Measurements from ENCODE around the gene CLCN6.

The CLCN6 gene, protein sequence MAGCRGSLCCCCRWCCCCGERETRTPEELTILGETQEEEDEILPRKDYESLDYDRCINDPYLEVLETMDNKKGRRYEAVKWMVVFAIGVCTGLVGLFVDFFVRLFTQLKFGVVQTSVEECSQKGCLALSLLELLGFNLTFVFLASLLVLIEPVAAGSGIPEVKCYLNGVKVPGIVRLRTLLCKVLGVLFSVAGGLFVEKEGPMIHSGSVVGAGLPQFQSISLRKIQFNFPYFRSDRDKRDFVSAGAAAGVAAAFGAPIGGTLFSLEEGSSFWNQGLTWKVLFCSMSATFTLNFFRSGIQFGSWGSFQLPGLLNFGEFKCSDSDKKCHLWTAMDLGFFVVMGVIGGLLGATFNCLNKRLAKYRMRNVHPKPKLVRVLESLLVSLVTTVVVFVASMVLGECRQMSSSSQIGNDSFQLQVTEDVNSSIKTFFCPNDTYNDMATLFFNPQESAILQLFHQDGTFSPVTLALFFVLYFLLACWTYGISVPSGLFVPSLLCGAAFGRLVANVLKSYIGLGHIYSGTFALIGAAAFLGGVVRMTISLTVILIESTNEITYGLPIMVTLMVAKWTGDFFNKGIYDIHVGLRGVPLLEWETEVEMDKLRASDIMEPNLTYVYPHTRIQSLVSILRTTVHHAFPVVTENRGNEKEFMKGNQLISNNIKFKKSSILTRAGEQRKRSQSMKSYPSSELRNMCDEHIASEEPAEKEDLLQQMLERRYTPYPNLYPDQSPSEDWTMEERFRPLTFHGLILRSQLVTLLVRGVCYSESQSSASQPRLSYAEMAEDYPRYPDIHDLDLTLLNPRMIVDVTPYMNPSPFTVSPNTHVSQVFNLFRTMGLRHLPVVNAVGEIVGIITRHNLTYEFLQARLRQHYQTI

GRCh38 chr1:11805422-11806306, at the start of gene CLCN6, which contains the start of gene MTHFR:
Gene CLCN6, plus strand, starts transcription at chr1:11806191. Its CDS starts 72 bp downstream, at chr1:11806263.
Gene MTHFR, minus strand, starts transcription at chr1:11805964. Its CDS starts 2,848 bp downstream, at chr1:11803116.
- DNase-seq (ENCODE audit: low spot score), result peak; percentile 98

DNA sequence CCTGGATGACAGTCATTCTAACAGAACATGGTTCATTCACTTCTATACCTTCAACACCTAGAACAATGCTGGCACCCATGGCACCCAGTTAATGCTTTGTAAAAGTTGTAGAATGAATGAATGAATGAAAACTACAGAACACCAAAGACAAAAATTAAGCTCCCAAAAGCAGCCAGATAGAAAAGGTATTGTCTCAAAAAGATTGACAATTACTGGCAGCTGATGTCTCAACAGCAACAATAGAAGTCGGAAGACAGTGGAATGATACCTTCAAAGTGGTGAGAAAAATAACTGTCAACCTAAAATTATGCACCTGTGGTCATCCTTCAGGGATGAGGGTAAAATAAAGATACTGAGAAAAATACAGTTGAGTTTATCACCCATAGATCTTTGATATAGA, 48.9 kb upstream of the CLCN6 start:
- DNase-seq (ENCODE audit: low spot score), result no peak

GRCh38 chr1:11759791-11760190, 46.2 kb upstream of the CLCN6 start:
- no peak for DNase-seq (ENCODE audit: low spot score)

GRCh38 chr1:11761285-11761684, 44.7 kb upstream of the CLCN6 start:
- no peak for DNase-seq (ENCODE audit: low spot score)

DNA sequence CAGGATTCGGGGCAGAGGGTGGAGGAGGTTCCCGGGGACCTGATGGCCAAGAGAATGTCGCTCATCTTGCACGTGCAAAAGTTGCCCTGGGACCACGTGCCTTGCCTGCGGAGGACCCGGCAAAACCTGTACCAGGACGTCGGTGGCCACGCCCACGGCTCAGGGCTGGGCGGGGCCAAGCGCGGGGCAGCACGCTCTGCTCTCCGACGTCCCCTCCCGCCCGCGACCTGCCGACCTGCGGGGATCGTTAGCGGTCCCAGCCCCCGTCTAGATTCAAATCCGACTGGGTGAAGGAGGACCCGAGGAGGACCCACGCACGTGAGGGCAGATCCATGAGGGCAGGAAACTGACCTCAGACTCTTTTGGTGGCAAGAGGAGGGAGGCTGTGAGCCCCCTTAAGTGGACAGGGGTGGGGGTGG, 44.0 kb upstream of the CLCN6 start, which contains the start of gene C1orf167:
TSS of gene C1orf167 (plus strand) at position 206 of the 419 bp plus-strand sequence. CDS start 2,208 bp downstream, outside the sequence.
- no peak for DNase-seq (ENCODE audit: low spot score)

- no peak for DNase-seq (ENCODE audit: low spot score)
These were observed 41.9 kb upstream of the CLCN6 start for GRCh38 chr1:11764115-11764514.

- DNase-seq (ENCODE audit: low spot score), result no peak
These were observed 41.5 kb upstream of the CLCN6 start for GRCh38 chr1:11764519-11764918.

- no peak for DNase-seq (ENCODE audit: low spot score)
These were observed 40.1 kb upstream of the CLCN6 start for GRCh38 chr1:11765661-11766428.

DNA sequence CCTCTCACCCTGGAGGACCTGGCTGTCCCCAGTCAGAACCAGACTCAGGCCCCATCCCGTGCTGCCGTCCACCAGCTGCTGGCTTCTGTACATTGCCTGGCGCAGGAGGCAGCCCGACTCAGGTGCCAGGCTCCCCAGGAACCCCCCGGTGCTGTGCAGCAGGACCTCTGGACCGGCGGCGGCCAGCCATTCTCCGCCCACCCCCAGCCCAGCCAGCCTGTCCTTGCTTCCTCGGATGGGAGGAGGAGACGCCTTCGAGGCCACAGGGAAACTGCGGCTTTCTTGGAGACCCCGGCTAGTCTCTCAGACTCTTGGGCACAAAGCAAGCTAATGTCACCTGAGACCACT, 39.6 kb upstream of the CLCN6 start:
- no peak for DNase-seq (ENCODE audit: low spot score)

DNA sequence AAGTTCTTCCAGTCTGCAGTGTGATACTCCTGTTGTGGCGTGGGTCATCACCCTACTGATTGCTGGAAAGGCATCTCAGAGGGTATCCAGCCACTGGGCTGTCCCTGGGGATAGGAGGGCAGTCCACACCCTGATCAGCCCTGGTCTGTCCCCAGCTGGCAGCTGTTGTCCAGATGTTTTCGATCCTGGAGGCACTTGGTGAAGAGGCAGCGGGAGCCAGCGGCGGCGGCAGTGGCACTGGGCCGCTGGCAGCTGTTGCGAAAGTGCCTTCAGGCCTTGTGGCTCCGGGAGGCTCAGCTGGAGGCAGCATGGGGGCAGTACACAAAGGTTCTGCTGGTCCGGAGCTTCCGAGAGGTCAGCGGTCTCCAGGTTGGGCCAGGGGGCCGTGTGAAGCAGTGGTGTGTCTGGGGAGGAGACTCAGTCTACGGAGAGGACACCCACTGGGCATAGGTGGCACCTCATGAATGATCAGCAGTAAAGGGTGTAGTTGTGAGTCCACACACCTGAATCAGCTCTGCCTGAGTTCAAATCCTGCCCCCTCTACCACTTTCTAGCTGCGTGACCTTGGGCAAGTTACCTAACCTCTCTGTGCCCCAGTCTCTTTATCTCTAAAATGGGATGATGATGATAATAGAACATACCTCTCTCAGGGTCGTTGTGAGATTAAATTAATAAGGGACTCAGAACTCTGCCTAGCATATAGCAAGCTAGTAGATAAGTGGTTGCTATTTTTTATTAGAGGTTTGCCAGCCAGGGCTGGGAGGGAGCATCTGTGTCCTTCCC, 37.9 kb upstream of the CLCN6 start:
- peak; percentile 44 for DNase-seq (ENCODE audit: low spot score)

GRCh38 chr1:11768821-11769220, 37.2 kb upstream of the CLCN6 start:
- DNase-seq (ENCODE audit: low spot score), result peak; percentile 29

DNA sequence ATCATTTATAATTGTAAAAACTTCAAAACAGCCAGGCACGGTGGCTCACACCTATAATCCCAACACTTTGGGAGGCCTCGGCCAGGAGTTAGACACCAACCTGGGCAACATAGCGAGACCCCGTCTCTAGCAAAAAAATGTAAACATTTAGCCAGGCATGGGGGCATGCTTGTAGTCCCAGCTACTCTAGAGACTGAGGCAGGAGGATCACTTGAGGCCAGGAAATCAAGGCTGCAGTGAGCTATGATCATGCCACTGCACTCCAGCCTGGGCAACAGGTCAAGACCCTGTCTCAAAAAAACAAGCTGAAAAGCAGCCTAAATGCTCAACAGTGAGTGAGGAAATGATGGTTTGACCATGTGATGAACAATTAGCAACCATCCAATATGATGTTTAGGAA, 36.7 kb upstream of the CLCN6 start:
- no peak for DNase-seq (ENCODE audit: low spot score)

DNA sequence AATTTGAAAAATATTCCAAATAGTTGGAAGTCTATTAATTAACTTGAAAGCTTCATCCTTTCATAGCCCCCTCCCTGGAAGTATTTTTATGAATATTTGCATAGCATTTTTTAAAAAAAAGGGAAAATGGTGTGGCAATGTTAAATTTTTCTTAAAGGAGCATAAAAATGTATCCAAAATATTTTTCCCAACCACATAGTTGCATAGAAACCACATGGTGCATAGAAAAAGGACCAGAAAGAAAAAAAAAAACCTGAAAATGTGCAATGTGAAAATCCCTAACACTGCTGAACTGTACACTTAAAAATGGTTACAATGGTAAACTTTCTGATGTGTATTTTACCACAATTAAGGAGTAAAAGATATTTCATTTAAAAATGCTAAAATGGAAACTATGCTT, 36.0 kb upstream of the CLCN6 start:
- DNase-seq (ENCODE audit: low spot score), result no peak

GRCh38 chr1:11771481-11772043, 34.4 kb upstream of the CLCN6 start:
- DNase-seq (ENCODE audit: low spot score), result no peak

DNA sequence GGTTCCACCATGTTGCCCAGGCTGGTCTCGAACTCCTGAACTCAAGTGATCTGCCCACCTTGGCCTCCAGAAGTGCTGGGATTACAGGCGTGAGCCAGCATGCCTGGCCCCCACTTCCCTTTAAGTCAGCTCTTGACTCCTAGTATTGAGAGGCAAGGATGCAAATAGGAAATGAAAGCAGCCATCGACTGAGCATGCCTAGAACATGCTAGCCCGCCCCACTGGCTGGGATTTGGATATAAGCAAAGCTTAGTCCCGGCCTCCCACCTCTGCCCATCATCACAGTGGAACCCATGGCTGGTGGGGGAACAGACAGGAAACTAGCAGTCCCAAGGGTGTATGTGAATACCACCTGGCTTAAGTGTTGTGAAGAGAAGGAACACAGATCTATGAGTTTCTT, 33.5 kb upstream of the CLCN6 start:
- DNase-seq (ENCODE audit: low spot score), result no peak

GRCh38 chr1:11774753-11775152, 31.2 kb upstream of the CLCN6 start:
- no peak for DNase-seq (ENCODE audit: low spot score)

- no peak for DNase-seq (ENCODE audit: low spot score)
These were observed 28.2 kb upstream of the CLCN6 start for GRCh38 chr1:11777658-11778322.

- no peak for DNase-seq (ENCODE audit: low spot score)
These were observed 27.7 kb upstream of the CLCN6 start for GRCh38 chr1:11778336-11778735.

DNA sequence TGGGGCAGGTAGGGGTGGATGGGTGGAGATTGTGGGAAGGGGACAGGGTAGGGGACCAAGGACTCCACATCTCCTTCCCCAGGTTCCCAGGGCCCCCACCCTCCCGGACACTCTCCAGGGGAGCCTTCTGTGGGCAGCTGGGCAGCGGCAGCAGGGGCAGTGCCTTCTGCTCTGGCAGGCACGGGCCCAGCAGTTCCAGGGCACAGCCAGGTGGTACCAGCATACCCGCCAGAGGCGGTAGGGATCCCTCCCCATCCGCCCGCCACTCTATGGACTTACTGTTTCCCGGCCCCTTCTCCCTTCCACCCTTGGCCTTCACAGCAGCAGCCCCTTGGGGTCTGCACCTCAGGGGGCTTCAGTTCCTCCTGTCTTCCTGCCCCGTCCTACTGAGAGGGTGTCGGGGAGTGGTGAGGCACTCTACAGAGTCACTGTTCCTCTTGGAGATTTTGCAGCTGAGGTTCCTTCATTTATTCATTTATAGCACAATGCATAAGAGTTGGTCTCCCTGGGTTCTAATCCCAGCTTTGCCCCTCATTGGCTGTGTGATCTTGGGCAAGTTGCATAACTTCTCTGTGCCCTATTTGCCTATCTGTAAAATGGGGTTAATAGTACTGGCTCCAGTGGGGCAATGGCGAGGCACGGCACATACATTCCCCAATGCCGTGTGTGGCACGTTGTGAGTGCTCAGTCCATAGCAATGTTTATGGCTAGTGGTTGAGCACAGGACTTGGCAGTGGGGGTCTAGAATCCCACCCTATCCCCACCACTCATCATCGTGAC, 27.0 kb upstream of the CLCN6 start:
- DNase-seq (ENCODE audit: low spot score), result no peak
